GM19351 (cell line): Measurements from ENCODE around the gene LOXHD1.

ENCODE experiments used
- ATAC-seq: cut with Tn5 transposase; IDR thresholded peaks from one replicate; pipeline ENCODE4 v1.9.1; 2021; ENCODE audit warnings: mild to moderate bottlenecking, moderate library complexity; ENCODE audit not compliant: unreplicated experiment

LOXHD1 gene

GRCh38 chr18:46554406-46555080 lies 102.5 kb downstream of the LOXHD1 start:
- no peak for ATAC-seq

GRCh38 chr18:46550609-46551008 lies 106.4 kb downstream of the LOXHD1 start:
- ATAC-seq: no peak

- no peak for ATAC-seq
These were observed 109.5 kb downstream of the LOXHD1 start for GRCh38 chr18:46547520-46547919.

- ATAC-seq: no peak
These were observed 110.8 kb downstream of the LOXHD1 start for GRCh38 chr18:46546111-46546640.

- no peak for ATAC-seq
These were observed 114.5 kb downstream of the LOXHD1 start for GRCh38 chr18:46542545-46542944.

- ATAC-seq: no peak
These were observed 115.3 kb downstream of the LOXHD1 start for GRCh38 chr18:46541626-46542189.

- ATAC-seq: no peak
These were observed 118.6 kb downstream of the LOXHD1 start for GRCh38 chr18:46538376-46538775.

GRCh38 chr18:46536215-46536874 lies 120.7 kb downstream of the LOXHD1 start:
- ATAC-seq: no peak

GRCh38 chr18:46531482-46531881 lies 125.5 kb downstream of the LOXHD1 start:
- ATAC-seq: no peak

- no peak for ATAC-seq
These were observed 129.0 kb downstream of the LOXHD1 start for GRCh38 chr18:46528037-46528436.

- ATAC-seq: no peak
These were observed 137.2 kb downstream of the LOXHD1 start for GRCh38 chr18:46519870-46520269.

- ATAC-seq: no peak
These were observed 138.6 kb downstream of the LOXHD1 start for GRCh38 chr18:46518438-46518837.

- no peak for ATAC-seq
These were observed 140.5 kb downstream of the LOXHD1 start for GRCh38 chr18:46516555-46516954.

- no peak for ATAC-seq
These were observed 146.6 kb downstream of the LOXHD1 start for GRCh38 chr18:46510386-46510785.

GRCh38 chr18:46509530-46509929 lies 147.5 kb downstream of the LOXHD1 start:
- no peak for ATAC-seq

GRCh38 chr18:46506974-46507586 lies 149.9 kb downstream of the LOXHD1 start:
- ATAC-seq: no peak

- no peak for ATAC-seq
These were observed 154.6 kb downstream of the LOXHD1 start for GRCh38 chr18:46502444-46502843.

- no peak for ATAC-seq
These were observed 159.9 kb downstream of the LOXHD1 start for GRCh38 chr18:46497129-46497528.

GRCh38 chr18:46488471-46489213 lies 168.4 kb downstream of the LOXHD1 start:
- ATAC-seq: no peak

- no peak for ATAC-seq
These were observed 171.3 kb downstream of the LOXHD1 start for GRCh38 chr18:46485675-46486194.

GRCh38 chr18:46484971-46485370 lies 172.0 kb downstream of the LOXHD1 start:
- no peak for ATAC-seq
